PC-3 (cell line): ENCODE results near the gene MZB1.

ENCODE experiments used
- EZH2 ChIP-seq: fragments of 300-600 bp; sonication (generic); IDR thresholded peaks from one replicate; pipeline ENCODE4 v1.6.1; 2017; ENCODE audit warnings: antibody characterized with exemption, mild to moderate bottlenecking, low read length; ENCODE audit not compliant: unreplicated experiment
- EZH2phosphoT487 ChIP-seq: fragments of 300-600 bp; sonication (generic); IDR thresholded peaks from 2 replicates; pipeline ENCODE4 v1.6.1; 2018; ENCODE audit warnings: mild to moderate bottlenecking, antibody characterized with exemption, low read length, borderline replicate concordance
- TF ChIP-seq, protein P1 (sequence below): fragments of 300-600 bp; sonication (generic); conservative IDR thresholded peaks from 2 replicates; pipeline ENCODE4 v1.5.1; 2017; ENCODE audit warnings: antibody characterized with exemption, low read depth, mild to moderate bottlenecking, low read length

DNA sequence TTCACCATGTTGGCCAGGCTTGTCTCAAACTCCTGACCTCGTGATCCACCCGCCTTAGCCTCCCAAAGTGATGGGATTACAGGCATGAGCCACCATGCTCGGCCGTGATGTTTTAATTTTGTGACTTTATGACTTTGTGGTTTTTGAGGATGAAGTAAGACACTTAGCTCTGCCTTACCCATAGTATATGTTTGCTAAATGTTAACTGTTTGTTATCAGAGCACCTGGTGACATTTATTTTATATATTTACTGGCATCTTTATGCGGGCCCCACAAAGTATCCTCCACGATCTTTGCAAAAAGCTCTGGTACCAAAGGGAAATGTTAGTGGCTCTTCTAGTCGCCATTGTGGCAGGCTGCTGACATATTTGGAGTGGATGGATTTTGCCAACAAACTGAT is 13.3 kb downstream of the MZB1 start:
- TF ChIP-seq, protein P1, sequence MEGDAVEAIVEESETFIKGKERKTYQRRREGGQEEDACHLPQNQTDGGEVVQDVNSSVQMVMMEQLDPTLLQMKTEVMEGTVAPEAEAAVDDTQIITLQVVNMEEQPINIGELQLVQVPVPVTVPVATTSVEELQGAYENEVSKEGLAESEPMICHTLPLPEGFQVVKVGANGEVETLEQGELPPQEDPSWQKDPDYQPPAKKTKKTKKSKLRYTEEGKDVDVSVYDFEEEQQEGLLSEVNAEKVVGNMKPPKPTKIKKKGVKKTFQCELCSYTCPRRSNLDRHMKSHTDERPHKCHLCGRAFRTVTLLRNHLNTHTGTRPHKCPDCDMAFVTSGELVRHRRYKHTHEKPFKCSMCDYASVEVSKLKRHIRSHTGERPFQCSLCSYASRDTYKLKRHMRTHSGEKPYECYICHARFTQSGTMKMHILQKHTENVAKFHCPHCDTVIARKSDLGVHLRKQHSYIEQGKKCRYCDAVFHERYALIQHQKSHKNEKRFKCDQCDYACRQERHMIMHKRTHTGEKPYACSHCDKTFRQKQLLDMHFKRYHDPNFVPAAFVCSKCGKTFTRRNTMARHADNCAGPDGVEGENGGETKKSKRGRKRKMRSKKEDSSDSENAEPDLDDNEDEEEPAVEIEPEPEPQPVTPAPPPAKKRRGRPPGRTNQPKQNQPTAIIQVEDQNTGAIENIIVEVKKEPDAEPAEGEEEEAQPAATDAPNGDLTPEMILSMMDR, result no peak
- no peak for TF ChIP-seq EZH2phosphoT487
- no peak for TF ChIP-seq EZH2
